Measurements from ENCODE around the gene ANO1. TPM values are rescaled to one million over a fixed set of nuclear protein-coding genes. Genes with fewer than 3 reads are reported as not detected.
A peak's percentile ranks its signal among the peaks of the same experiment; 100 is the strongest.

The ANO1 gene
- polyA plus RNA-seq, 3 donors: 12.5 to 14.7 (median 12.7) TPM

- peak; percentile 75 to 81 (median 80) for DNase-seq (ENCODE audit: low read depth in 3 of 3, low spot score in 2 of 3)
These were observed 15.0 kb downstream of the ANO1 start for GRCh38 chr11:70092959-70093715.

- DNase-seq (ENCODE audit: low read depth in 3 of 3, low spot score in 2 of 3): no peak
These were observed 17.6 kb downstream of the ANO1 start for GRCh38 chr11:70095541-70096252.

- DNase-seq (ENCODE audit: low read depth in 3 of 3, low spot score in 2 of 3): no peak
These were observed 19.9 kb downstream of the ANO1 start for GRCh38 chr11:70097783-70098563.

- no peak for DNase-seq (ENCODE audit: low read depth in 3 of 3, low spot score in 2 of 3)
These were observed 20.8 kb downstream of the ANO1 start for GRCh38 chr11:70098936-70099335.

GRCh38 chr11:70099578-70100279, 21.6 kb downstream of the ANO1 start:
- no peak for DNase-seq (ENCODE audit: low read depth in 3 of 3, low spot score in 2 of 3)

GRCh38 chr11:70100280-70100603, 22.1 kb downstream of the ANO1 start:
- no peak for DNase-seq (ENCODE audit: low read depth in 3 of 3, low spot score in 2 of 3)

- DNase-seq (ENCODE audit: low read depth in 3 of 3, low spot score in 2 of 3): no peak
These were observed 22.7 kb downstream of the ANO1 start for GRCh38 chr11:70100791-70101190.

GRCh38 chr11:70103256-70103975, 25.3 kb downstream of the ANO1 start:
- DNase-seq (ENCODE audit: low read depth in 3 of 3, low spot score in 2 of 3): no peak

- no peak for DNase-seq (ENCODE audit: low read depth in 3 of 3, low spot score in 2 of 3)
These were observed 26.3 kb downstream of the ANO1 start for GRCh38 chr11:70104419-70104818.

- no peak for DNase-seq (ENCODE audit: low read depth in 3 of 3, low spot score in 2 of 3)
These were observed 26.8 kb downstream of the ANO1 start for GRCh38 chr11:70104961-70105360.

GRCh38 chr11:70105369-70105754, 27.2 kb downstream of the ANO1 start:
- no peak for DNase-seq (ENCODE audit: low read depth in 3 of 3, low spot score in 2 of 3)

GRCh38 chr11:70105755-70106571, 27.8 kb downstream of the ANO1 start:
- DNase-seq (ENCODE audit: low read depth in 3 of 3, low spot score in 2 of 3): no peak

GRCh38 chr11:70106757-70107156, 28.6 kb downstream of the ANO1 start:
- DNase-seq (ENCODE audit: low read depth in 3 of 3, low spot score in 2 of 3): no peak

- DNase-seq (ENCODE audit: low read depth in 3 of 3, low spot score in 2 of 3): no peak
These were observed 29.1 kb downstream of the ANO1 start for GRCh38 chr11:70107191-70107590.

- DNase-seq (ENCODE audit: low read depth in 3 of 3, low spot score in 2 of 3): no peak
These were observed 29.6 kb downstream of the ANO1 start for GRCh38 chr11:70107756-70108155.

GRCh38 chr11:70108250-70108649, 30.1 kb downstream of the ANO1 start:
- DNase-seq (ENCODE audit: low read depth in 3 of 3, low spot score in 2 of 3): no peak

GRCh38 chr11:70109006-70109405, 30.9 kb downstream of the ANO1 start:
- no peak for DNase-seq (ENCODE audit: low read depth in 3 of 3, low spot score in 2 of 3)

GRCh38 chr11:70109903-70110302, 31.8 kb downstream of the ANO1 start:
- no peak for DNase-seq (ENCODE audit: low read depth in 3 of 3, low spot score in 2 of 3)

- no peak for DNase-seq (ENCODE audit: low read depth in 3 of 3, low spot score in 2 of 3)
These were observed 32.5 kb downstream of the ANO1 start for GRCh38 chr11:70110538-70111055.

Measured in right renal cortex interstitium (tissue), 3 donors.